ENCODE measurements around the gene AURKB. TPM values are rescaled to one million over a fixed set of nuclear protein-coding genes. Genes with fewer than 3 reads are reported as not detected.

AURKB gene
- total and polyA plus RNA-seq, 2 of the 13 experiments (the other 11 are each of a cell fraction or from before 2014, with no cell fraction given), result 29.5 to 75.3 TPM

GRCh38 chr17:8173056-8173870 is 37.1 kb downstream of the AURKB start (continued):
- no peak for TF ChIP-seq ZNF121 (CRISPR knock-in tag; IDR thresholded peaks at IDR 0.05)
- TF ChIP-seq ZNF746 (CRISPR knock-in tag; IDR thresholded peaks at IDR 0.05), result no peak; the same call in 1 of the 2 replicates
- TF ChIP-seq ZNF691 (CRISPR knock-in tag; IDR thresholded peaks at IDR 0.05; ENCODE audit: borderline replicate concordance, low read depth), result no peak
- TF ChIP-seq KDM1A (CRISPR knock-in tag; IDR thresholded peaks at IDR 0.05), result no peak
- TF ChIP-seq PATZ1 (CRISPR knock-in tag; IDR thresholded peaks at IDR 0.05), result peak; percentile 82
- peak; percentile 74 for TF ChIP-seq NR2F6 (IDR thresholded peaks at IDR 0.05)
- peak; percentile 84 for TF ChIP-seq NR2F6 (CRISPR knock-in tag; IDR thresholded peaks at IDR 0.05)
- no peak; the same call in 1 of the 2 replicates for TF ChIP-seq ZNF569 (CRISPR knock-in tag; IDR thresholded peaks at IDR 0.05; ENCODE audit: borderline replicate concordance)
- TF ChIP-seq ZNF781 (CRISPR knock-in tag; IDR thresholded peaks at IDR 0.05; ENCODE audit: borderline replicate concordance, not compliant biosample characterization), result peak; percentile 52
- TF ChIP-seq ZNF296 (CRISPR knock-in tag; conservative IDR thresholded peaks at IDR 0.05), result no peak
- peak; percentile 87 for TF ChIP-seq ZNF747 (CRISPR knock-in tag; IDR thresholded peaks at IDR 0.05; ENCODE audit: borderline replicate concordance)
- TF ChIP-seq ZFP1 (CRISPR knock-in tag; IDR thresholded peaks at IDR 0.05), result peak; percentile 96
- peak; percentile 93 for TF ChIP-seq NCOA2 (CRISPR knock-in tag; IDR thresholded peaks at IDR 0.05)
- no peak for TF ChIP-seq BCLAF1 (IDR thresholded peaks at IDR 0.05)
- no peak for TF ChIP-seq HES4 (CRISPR knock-in tag; IDR thresholded peaks at IDR 0.05; ENCODE audit: borderline replicate concordance)
- TF ChIP-seq PRDM4 (CRISPR knock-in tag; IDR thresholded peaks at IDR 0.05; ENCODE audit: borderline replicate concordance), result peak; percentile 92
- TF ChIP-seq SMYD3 (CRISPR knock-in tag; IDR thresholded peaks at IDR 0.05), result peak; percentile 98
- peak; percentile 78; the same call in 1 of the 2 replicates for TF ChIP-seq ZSCAN12 (CRISPR knock-in tag; IDR thresholded peaks at IDR 0.05)
- peak; percentile 63; the same call in 1 of the 2 replicates for TF ChIP-seq CHD2 (IDR thresholded peaks at IDR 0.05; ENCODE audit: low read depth, low read length)
- no peak for TF ChIP-seq ZMAT3 (CRISPR knock-in tag; conservative IDR thresholded peaks at IDR 0.05)
- TF ChIP-seq PRMT3 (CRISPR knock-in tag; IDR thresholded peaks at IDR 0.05; ENCODE audit: borderline replicate concordance, low read depth), result peak; percentile 90; the same call in 1 of the 2 replicates
- TF ChIP-seq TBL1XR1 (IDR thresholded peaks at IDR 0.05; ENCODE audit: borderline replicate concordance, low read length, partially characterized antibody), result peak; percentile 86
- TF ChIP-seq RFXANK (CRISPR knock-in tag; IDR thresholded peaks at IDR 0.05), result peak; percentile 93

All from HepG2 (cell line).